Ureter (tissue), 1 donor: Measurements from ENCODE around the gene FALEC. TPM values are rescaled to one million over a fixed set of nuclear protein-coding genes. Genes with fewer than 3 reads are reported as not detected.
"Not testable (repeated sequence)": the region's sequence is repeated elsewhere in the genome, so short reads cannot be mapped to it uniquely, and the experiment has no call there.

Source experiments
- DNase-seq: peaks from one replicate; pipeline ENCODE4 v3.0.0-alpha.2; 2020; ENCODE audit warnings: low spot score
- total RNA-seq: library from RNA; stranded (reverse); gene quantifications from one replicate; pipeline ENCODE4 v1.2.4, GENCODE V29; 2023
- donor health status: DM: yes; HTN: yes; CAD: no.

Gene FALEC
- total RNA-seq, 1 donor from 2014 or later = not detected

GRCh38 chr1:150574260-150575071, 58.9 kb downstream of the FALEC start:
- no peak for DNase-seq

GRCh38 chr1:150575072-150575489, 59.5 kb downstream of the FALEC start:
- no peak for DNase-seq

- no peak for DNase-seq
These were observed 60.2 kb downstream of the FALEC start for GRCh38 chr1:150575518-150576366.

GRCh38 chr1:150576367-150576711, 60.8 kb downstream of the FALEC start:
- no peak for DNase-seq

GRCh38 chr1:150576794-150577556, 61.4 kb downstream of the FALEC start:
- DNase-seq = no peak

- no peak for DNase-seq
These were observed 62.2 kb downstream of the FALEC start for GRCh38 chr1:150577557-150578271.

GRCh38 chr1:150578272-150579109, 62.9 kb downstream of the FALEC start:
- DNase-seq = peak; percentile 81

- peak; percentile 95 for DNase-seq
These were observed 63.8 kb downstream of the FALEC start, which contains the start of gene MCL1 for GRCh38 chr1:150579110-150579944. Gene MCL1, minus strand, starts transcription at chr1:150579610. Its CDS starts 80 bp downstream, at chr1:150579530.

GRCh38 chr1:150579945-150580642, 64.5 kb downstream of the FALEC start:
- no peak for DNase-seq

GRCh38 chr1:150580966-150581365, 65.4 kb downstream of the FALEC start:
- not testable (repeated sequence) for DNase-seq

GRCh38 chr1:150581437-150581836, 65.9 kb downstream of the FALEC start:
- DNase-seq = not testable (repeated sequence)

GRCh38 chr1:150581962-150582361, 66.4 kb downstream of the FALEC start:
- DNase-seq = not testable (repeated sequence)

GRCh38 chr1:150582371-150582770, 66.8 kb downstream of the FALEC start:
- DNase-seq = no peak

Other genes starting within 250 kb of the FALEC start
- 133 TPM for gene APH1A, start 246.7 kb upstream of the FALEC start, total RNA-seq
- gene C1orf54, start 243.0 kb upstream of the FALEC start, total RNA-seq = 13.8 TPM
- 8.0 TPM for gene CIART, start 233.2 kb upstream of the FALEC start, total RNA-seq
- gene MRPS21, start 221.9 kb upstream of the FALEC start, total RNA-seq = 79.7 TPM
- 112 TPM for gene PRPF3, start 194.2 kb upstream of the FALEC start, total RNA-seq
- gene RPRD2, start 151.6 kb upstream of the FALEC start, total RNA-seq = 44.7 TPM
- gene TARS2, start 28.3 kb upstream of the FALEC start, total RNA-seq = 28.6 TPM
- gene ECM1, start 7.6 kb upstream of the FALEC start, total RNA-seq = 10.8 TPM
- gene ADAMTSL4, start 33.7 kb downstream of the FALEC start, total RNA-seq = 48.2 TPM
- 159 TPM for gene MCL1, start 63.9 kb downstream of the FALEC start, total RNA-seq
- 257 TPM for gene ENSA, start 113.9 kb downstream of the FALEC start, total RNA-seq
- gene GOLPH3L, start 181.4 kb downstream of the FALEC start, total RNA-seq = 52.6 TPM
- gene HORMAD1, start 205.1 kb downstream of the FALEC start, total RNA-seq = 0.21 TPM